Measurements from ENCODE around the gene TRAFD1. TPM values are rescaled to one million over a fixed set of nuclear protein-coding genes. Genes with fewer than 3 reads are reported as not detected.

TRAFD1 gene
- total and polyA plus RNA-seq, 9 of the 15 experiments (the other 6 are each of a cell fraction or from before 2014, with no cell fraction given) = 41.3 to 85.5 (median 54.5) TPM

- TF ChIP-seq CEBPZ (IDR thresholded peaks at IDR 0.05; ENCODE audit: borderline replicate concordance, low read depth, low read length) (peak; percentile 68; the same call in 1 of the 2 replicates), ZNF511 (CRISPR knock-in tag; IDR thresholded peaks at IDR 0.05) (0 out of 2 replicates have a peak, but pooled peaks have one; percentile 51), POLR2B (IDR thresholded peaks at IDR 0.05; ENCODE audit: low read depth, partially characterized antibody) (peak; percentile 92), LARP7 (IDR thresholded peaks at IDR 0.05) (no peak), CXXC5 (CRISPR knock-in tag; IDR thresholded peaks at IDR 0.05) (peak; percentile 49; the same call in 1 of the 2 replicates), PHF21A (IDR thresholded peaks at IDR 0.05; ENCODE audit: borderline replicate concordance, low read depth) (no peak), C11orf30 (IDR thresholded peaks at IDR 0.05; ENCODE audit: low read depth) (peak; percentile 98), HMGXB4 (CRISPR knock-in tag; IDR thresholded peaks at IDR 0.05) (no peak; the same call in 1 of the 2 replicates), RBM25 (IDR thresholded peaks at IDR 0.05; ENCODE audit: low read depth, low read length, severe bottlenecking) (peak; percentile 100), HMGN3 (IDR thresholded peaks at IDR 0.05; ENCODE audit: borderline replicate concordance, extremely low read depth, insufficient read length, low read depth, low read length) (peak; percentile 81), TGIF2 (CRISPR knock-in tag; IDR thresholded peaks at IDR 0.05) (peak; percentile 46; the same call in 1 of the 2 replicates), TBP (optimal IDR thresholded peaks at IDR 0.05; ENCODE audit: low read depth, low read length) (peak; percentile 94), ZNF311 (CRISPR knock-in tag; IDR thresholded peaks at IDR 0.05) (no peak)
- TF ChIP-seq, protein P1, sequence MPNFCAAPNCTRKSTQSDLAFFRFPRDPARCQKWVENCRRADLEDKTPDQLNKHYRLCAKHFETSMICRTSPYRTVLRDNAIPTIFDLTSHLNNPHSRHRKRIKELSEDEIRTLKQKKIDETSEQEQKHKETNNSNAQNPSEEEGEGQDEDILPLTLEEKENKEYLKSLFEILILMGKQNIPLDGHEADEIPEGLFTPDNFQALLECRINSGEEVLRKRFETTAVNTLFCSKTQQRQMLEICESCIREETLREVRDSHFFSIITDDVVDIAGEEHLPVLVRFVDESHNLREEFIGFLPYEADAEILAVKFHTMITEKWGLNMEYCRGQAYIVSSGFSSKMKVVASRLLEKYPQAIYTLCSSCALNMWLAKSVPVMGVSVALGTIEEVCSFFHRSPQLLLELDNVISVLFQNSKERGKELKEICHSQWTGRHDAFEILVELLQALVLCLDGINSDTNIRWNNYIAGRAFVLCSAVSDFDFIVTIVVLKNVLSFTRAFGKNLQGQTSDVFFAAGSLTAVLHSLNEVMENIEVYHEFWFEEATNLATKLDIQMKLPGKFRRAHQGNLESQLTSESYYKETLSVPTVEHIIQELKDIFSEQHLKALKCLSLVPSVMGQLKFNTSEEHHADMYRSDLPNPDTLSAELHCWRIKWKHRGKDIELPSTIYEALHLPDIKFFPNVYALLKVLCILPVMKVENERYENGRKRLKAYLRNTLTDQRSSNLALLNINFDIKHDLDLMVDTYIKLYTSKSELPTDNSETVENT (CRISPR knock-in tag; IDR thresholded peaks at IDR 0.05) = peak; percentile 77
- TF ChIP-seq, protein P2, sequence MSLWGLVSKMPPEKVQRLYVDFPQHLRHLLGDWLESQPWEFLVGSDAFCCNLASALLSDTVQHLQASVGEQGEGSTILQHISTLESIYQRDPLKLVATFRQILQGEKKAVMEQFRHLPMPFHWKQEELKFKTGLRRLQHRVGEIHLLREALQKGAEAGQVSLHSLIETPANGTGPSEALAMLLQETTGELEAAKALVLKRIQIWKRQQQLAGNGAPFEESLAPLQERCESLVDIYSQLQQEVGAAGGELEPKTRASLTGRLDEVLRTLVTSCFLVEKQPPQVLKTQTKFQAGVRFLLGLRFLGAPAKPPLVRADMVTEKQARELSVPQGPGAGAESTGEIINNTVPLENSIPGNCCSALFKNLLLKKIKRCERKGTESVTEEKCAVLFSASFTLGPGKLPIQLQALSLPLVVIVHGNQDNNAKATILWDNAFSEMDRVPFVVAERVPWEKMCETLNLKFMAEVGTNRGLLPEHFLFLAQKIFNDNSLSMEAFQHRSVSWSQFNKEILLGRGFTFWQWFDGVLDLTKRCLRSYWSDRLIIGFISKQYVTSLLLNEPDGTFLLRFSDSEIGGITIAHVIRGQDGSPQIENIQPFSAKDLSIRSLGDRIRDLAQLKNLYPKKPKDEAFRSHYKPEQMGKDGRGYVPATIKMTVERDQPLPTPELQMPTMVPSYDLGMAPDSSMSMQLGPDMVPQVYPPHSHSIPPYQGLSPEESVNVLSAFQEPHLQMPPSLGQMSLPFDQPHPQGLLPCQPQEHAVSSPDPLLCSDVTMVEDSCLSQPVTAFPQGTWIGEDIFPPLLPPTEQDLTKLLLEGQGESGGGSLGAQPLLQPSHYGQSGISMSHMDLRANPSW (CRISPR knock-in tag; IDR thresholded peaks at IDR 0.05) = peak; percentile 55; the same call in 1 of the 2 replicates
Observed at GRCh38 chr12:112125250-112125999, at the start of gene TRAFD1 (continued).
